SU-DHL-6 (cell line): Measurements from ENCODE around the gene AFAP1L1.

Source experiments
- EZH2phosphoT487 ChIP-seq: fragments of 200-600 bp; sonication (generic), shearing (Covaris generic); conservative IDR thresholded peaks from 2 replicates; pipeline ENCODE4 v1.6.1; 2018; ENCODE audit warnings: mild to moderate bottlenecking, antibody characterized with exemption, low read length, moderate library complexity, mixed read lengths
- TF ChIP-seq, protein P1 (sequence below): fragments of 200-600 bp; sonication (generic); IDR thresholded peaks from one replicate; pipeline ENCODE4 v1.5.1; 2017; ENCODE audit warnings: antibody characterized with exemption, mild to moderate bottlenecking, low read length, moderate library complexity; ENCODE audit not compliant: insufficient read depth, poor library complexity, severe bottlenecking

DNA sequence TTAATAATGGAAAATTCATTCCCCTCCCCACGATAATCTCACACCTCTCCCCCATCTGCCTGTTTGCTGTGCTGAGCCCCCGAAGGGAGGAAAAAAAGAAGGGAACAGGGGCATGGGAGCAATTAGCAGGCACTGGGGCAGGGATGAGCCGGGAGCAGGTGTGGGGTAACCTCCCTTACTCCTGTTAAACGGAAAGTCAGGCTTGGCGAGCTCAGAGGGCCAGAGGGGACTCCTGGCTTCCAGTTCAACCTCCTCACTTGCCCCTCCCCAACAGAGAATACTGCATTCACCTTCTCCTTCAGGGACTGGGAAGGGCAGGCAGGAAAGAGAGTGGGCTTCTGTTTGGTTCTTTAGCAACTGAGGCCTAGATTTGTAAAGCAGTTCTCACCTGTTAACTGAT, 1.6 kb downstream of the AFAP1L1 start:
- TF ChIP-seq, protein P1, sequence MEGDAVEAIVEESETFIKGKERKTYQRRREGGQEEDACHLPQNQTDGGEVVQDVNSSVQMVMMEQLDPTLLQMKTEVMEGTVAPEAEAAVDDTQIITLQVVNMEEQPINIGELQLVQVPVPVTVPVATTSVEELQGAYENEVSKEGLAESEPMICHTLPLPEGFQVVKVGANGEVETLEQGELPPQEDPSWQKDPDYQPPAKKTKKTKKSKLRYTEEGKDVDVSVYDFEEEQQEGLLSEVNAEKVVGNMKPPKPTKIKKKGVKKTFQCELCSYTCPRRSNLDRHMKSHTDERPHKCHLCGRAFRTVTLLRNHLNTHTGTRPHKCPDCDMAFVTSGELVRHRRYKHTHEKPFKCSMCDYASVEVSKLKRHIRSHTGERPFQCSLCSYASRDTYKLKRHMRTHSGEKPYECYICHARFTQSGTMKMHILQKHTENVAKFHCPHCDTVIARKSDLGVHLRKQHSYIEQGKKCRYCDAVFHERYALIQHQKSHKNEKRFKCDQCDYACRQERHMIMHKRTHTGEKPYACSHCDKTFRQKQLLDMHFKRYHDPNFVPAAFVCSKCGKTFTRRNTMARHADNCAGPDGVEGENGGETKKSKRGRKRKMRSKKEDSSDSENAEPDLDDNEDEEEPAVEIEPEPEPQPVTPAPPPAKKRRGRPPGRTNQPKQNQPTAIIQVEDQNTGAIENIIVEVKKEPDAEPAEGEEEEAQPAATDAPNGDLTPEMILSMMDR: no peak
- TF ChIP-seq EZH2phosphoT487: no peak
